ENCODE measurements around the gene CTDSP2. TPM values are rescaled to one million over a fixed set of nuclear protein-coding genes. Genes with fewer than 3 reads are reported as not detected.
A peak's percentile ranks its signal among the peaks of the same experiment; 100 is the strongest.

The CTDSP2 gene
- polyA plus RNA-seq, 2 of the 4 experiments (the other 2 are of a cell fraction), result 31.3 to 87.7 TPM

DNA sequence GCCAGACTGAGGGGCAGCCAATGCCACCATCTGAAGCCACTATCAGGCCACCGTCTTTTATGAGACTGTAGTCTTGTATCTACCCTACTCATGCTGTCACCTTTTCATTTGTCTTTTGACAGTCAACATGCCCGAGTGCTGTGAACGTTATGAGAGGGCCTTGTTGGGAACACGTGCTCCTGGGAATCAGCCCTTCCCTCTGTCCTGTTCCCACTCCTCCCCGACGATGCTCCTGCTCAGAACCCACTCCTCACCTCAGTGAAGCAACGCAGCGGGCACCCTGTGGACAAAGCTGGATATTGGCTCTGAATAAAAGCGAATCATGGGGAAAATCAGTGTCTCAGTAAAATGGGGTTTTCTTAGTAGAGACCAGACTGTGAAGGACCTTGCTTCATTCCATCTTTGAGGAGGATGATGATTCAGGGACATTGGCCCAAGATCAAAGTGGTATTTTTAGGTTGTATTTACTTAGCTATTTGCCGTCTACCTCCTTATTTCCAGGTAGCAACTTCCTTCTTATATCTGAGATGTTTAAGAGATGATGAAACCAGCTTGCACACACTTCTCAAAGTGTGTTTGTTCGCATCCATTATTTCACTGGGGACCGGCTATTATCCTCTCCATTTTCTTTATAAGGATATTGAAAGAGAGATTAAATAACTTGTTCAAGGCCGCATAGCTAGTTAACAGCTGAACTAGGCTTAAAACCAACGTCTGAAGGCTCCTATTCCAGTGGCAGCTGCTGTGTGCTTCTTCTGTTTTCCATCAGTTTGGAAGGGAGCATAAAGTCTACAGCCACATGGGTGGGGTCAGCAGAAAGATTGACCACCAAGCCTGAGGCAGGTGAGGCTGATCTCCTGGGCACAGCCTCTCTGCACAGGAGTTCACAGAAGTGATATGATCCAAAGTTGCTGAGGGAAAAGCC is 43.9 kb upstream of the CTDSP2 start:
- Histone ChIP-seq H3K4me3 (no peak overlapping the region), H3K27ac (peak overlapping the region; percentile 60 to 84), H3K9me3 (no peaks in the 10 kb centered on the region), H3K4me1 (peaks cover 62% of the 10 kb centered on the region), H3K4me2 (peak overlapping the region; percentile 65)
- peak in 1 of 2 experiments; percentile 11; a peak in 3 of 6 replicates for ATAC-seq
- TF ChIP-seq JUN (IDR thresholded peaks at IDR 0.05) (peak; percentile 67 to 75; a peak in 3 of 5 replicates), CEBPB (IDR thresholded peaks at IDR 0.05) (peak; percentile 25 to 55; a peak in 3 of 4 replicates), FOSL2 (IDR thresholded peaks at IDR 0.05) (peak; percentile 57; the same call in 1 of the 2 replicates), FOSL2 (CRISPR knock-in tag; IDR thresholded peaks at IDR 0.05) (peak; percentile 60), CBX2 (IDR thresholded peaks at IDR 0.05; ENCODE audit: borderline replicate concordance, low read depth) (no peak), RFX5 (IDR thresholded peaks at IDR 0.05) (no peak), EP300 (IDR thresholded peaks at IDR 0.05) (peak; percentile 27 to 43; a peak in 2 of 5 replicates), JUNB (IDR thresholded peaks at IDR 0.05) (peak; percentile 81), EHF (CRISPR knock-in tag; IDR thresholded peaks at IDR 0.05) (0 out of 2 replicates have a peak, but pooled peaks have one; percentile 27)
- DNase-seq (ENCODE audit: low read depth in 1 of 2, low spot score in 1 of 2), result peak in 1 of 2 experiments; percentile 73
- CTCF ChIA-PET, result interaction anchor here (0.9 to 3.0 kb wide), 10 partner anchors 8 to 134 kb away, joined by 3 to 16 read pairs (median 4); partner anchors contain the start of gene CTDSP2
- POLR2A ChIA-PET, result interaction anchor here (0.7 to 2.8 kb wide), 6 partner anchors 8 to 44 kb away, joined by 3 to 17 read pairs (median 4); partner anchors contain the start of gene CTDSP2
- FAIRE-seq, result no peak
- WGBS (ENCODE audit: missing lambda C conversion rate), result 54% methylated on average over 14 of the region's 14 CpGs

DNA sequence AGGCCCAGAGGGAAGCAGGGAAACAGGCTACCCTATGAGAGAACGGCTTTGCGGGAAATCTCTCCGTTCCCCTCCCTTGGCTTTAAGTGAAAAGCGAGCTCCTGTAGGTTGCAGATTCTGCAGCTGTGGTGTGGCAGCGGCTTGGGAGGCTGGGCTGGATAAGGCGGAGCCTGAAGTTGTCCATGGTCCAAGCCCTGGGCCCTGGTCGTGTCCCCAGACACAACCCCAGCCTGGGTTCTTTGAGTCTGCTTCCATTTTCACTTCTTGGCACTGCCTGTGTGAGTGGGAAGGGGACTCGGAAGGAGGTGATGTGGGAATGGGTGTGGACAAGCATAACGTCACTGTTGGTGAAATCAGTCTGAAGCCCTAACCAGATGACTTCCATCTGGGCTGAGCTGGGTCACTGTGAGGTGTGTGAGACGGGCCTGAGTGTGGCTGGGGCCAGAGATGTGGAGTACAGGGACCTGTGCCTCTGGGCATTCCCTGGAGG is 43.0 kb upstream of the CTDSP2 start:
- POLR2A ChIA-PET, result interaction anchor here (0.9 to 2.8 kb wide), 4 partner anchors 9 to 38 kb away, joined by 3 to 17 read pairs (median 4); no protein-coding TSS in a partner anchor
- WGBS (ENCODE audit: missing lambda C conversion rate), result 92% methylated on average over 10 of the region's 10 CpGs

More for the DNA sequence above, 43.0 kb upstream of the CTDSP2 start:
- CTCF ChIA-PET, result interaction anchor here (0.8 to 3.0 kb wide), 11 partner anchors 7 to 131 kb away, joined by 3 to 16 read pairs (median 4); partner anchors contain the start of genes CTDSP2 and TSFM
- H3K9me3 ChIP-seq, result peaks cover 6% of the 10 kb centered on the region; the same call in 2 of the 3 replicates
- no peak for DNase-seq (ENCODE audit: low read depth in 1 of 2, low spot score in 1 of 2)
- peak overlapping the region; percentile 65 for H3K4me2 ChIP-seq
- peak in 1 of 2 experiments; percentile 5; a peak in 3 of 6 replicates for ATAC-seq
- peak overlapping the region; percentile 60 to 84 for H3K27ac ChIP-seq
- FAIRE-seq, result no peak
- TF ChIP-seq EP300 (IDR thresholded peaks at IDR 0.05), result no peak
- TF ChIP-seq, protein P1, sequence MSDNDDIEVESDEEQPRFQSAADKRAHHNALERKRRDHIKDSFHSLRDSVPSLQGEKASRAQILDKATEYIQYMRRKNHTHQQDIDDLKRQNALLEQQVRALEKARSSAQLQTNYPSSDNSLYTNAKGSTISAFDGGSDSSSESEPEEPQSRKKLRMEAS (IDR thresholded peaks at IDR 0.05), result no peak
- no peak for TF ChIP-seq FOXS1 (CRISPR knock-in tag; IDR thresholded peaks at IDR 0.05)
- TF ChIP-seq, protein P2, sequence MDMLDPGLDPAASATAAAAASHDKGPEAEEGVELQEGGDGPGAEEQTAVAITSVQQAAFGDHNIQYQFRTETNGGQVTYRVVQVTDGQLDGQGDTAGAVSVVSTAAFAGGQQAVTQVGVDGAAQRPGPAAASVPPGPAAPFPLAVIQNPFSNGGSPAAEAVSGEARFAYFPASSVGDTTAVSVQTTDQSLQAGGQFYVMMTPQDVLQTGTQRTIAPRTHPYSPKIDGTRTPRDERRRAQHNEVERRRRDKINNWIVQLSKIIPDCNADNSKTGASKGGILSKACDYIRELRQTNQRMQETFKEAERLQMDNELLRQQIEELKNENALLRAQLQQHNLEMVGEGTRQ (IDR thresholded peaks at IDR 0.05), result no peak
- TF ChIP-seq ZNF302 (CRISPR knock-in tag; IDR thresholded peaks at IDR 0.05), result no peak
- no peak for TF ChIP-seq EHMT2 (IDR thresholded peaks at IDR 0.05; ENCODE audit: low read depth)
- TF ChIP-seq CBX8 (IDR thresholded peaks at IDR 0.05), result no peak
- TF ChIP-seq KDM5A (IDR thresholded peaks at IDR 0.05), result no peak
- no peak for TF ChIP-seq ZC3H11A (IDR thresholded peaks at IDR 0.05)
- TF ChIP-seq HOXB5 (CRISPR knock-in tag; IDR thresholded peaks at IDR 0.05), result no peak
- no peak for TF ChIP-seq RNF2 (IDR thresholded peaks at IDR 0.05; ENCODE audit: borderline replicate concordance, low read depth)
- TF ChIP-seq SMC3 (IDR thresholded peaks at IDR 0.05), result no peak
- TF ChIP-seq, protein P3, sequence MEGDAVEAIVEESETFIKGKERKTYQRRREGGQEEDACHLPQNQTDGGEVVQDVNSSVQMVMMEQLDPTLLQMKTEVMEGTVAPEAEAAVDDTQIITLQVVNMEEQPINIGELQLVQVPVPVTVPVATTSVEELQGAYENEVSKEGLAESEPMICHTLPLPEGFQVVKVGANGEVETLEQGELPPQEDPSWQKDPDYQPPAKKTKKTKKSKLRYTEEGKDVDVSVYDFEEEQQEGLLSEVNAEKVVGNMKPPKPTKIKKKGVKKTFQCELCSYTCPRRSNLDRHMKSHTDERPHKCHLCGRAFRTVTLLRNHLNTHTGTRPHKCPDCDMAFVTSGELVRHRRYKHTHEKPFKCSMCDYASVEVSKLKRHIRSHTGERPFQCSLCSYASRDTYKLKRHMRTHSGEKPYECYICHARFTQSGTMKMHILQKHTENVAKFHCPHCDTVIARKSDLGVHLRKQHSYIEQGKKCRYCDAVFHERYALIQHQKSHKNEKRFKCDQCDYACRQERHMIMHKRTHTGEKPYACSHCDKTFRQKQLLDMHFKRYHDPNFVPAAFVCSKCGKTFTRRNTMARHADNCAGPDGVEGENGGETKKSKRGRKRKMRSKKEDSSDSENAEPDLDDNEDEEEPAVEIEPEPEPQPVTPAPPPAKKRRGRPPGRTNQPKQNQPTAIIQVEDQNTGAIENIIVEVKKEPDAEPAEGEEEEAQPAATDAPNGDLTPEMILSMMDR (IDR thresholded peaks at IDR 0.05), result no peak
- no peak for TF ChIP-seq NPAS2 (CRISPR knock-in tag; IDR thresholded peaks at IDR 0.05; ENCODE audit: borderline replicate concordance)
- TF ChIP-seq BHLHE40 (IDR thresholded peaks at IDR 0.05; ENCODE audit: low read depth, low read length), result no peak
- no peak for TF ChIP-seq RARB (CRISPR knock-in tag; IDR thresholded peaks at IDR 0.05)
- no peak for TF ChIP-seq FOSL2 (IDR thresholded peaks at IDR 0.05)
- no peak for TF ChIP-seq FOSL2 (CRISPR knock-in tag; IDR thresholded peaks at IDR 0.05)
- TF ChIP-seq MAFK (IDR thresholded peaks at IDR 0.05; ENCODE audit: partially characterized antibody), result no peak
- no peak for TF ChIP-seq ZFP36 (IDR thresholded peaks at IDR 0.05; ENCODE audit: borderline replicate concordance, partially characterized antibody)
- TF ChIP-seq PHF8 (IDR thresholded peaks at IDR 0.05; ENCODE audit: borderline replicate concordance, low read depth), result no peak
- no peak overlapping the region for H3K4me3 ChIP-seq
- H3K4me1 ChIP-seq, result peaks cover 62% of the 10 kb centered on the region
